H1 (cell line): ENCODE data around the gene PTPA. TPM values are rescaled to one million over a fixed set of nuclear protein-coding genes. Genes with fewer than 3 reads are reported as not detected.

Source experiments
- CTCF ChIA-PET: fragments of 300-600 bp; sonication (Branson Sonifier 250); formaldehyde crosslinking; loops from one replicate; lab custom pipeline; 2021; ENCODE audit not compliant: partially characterized antibody; lab: Charles Lee
- POLR2A ChIA-PET: fragments of 300-600 bp; sonication (Branson Sonifier 250); formaldehyde crosslinking; loops from one replicate; lab custom pipeline; 2021; ENCODE audit warnings: inconsistent platforms; ENCODE audit not compliant: partially characterized antibody; lab: Charles Lee
- DNase-seq, 2 experiments: peaks; one replicate each; pipeline versions ENCODE4 v3.0.0 to v3.0.0-alpha.2; 2010 to 2022; ENCODE audit warnings: low spot score in 2 of 2, low read depth in 1 of 2, mixed read lengths in 1 of 2
- FAIRE-seq: peaks from 2 replicates; lab custom pipeline; 2011; peaks lifted over from hg19 to GRCh38; lab: Jason Lieb, UNC
- H2AFZ ChIP-seq: 2 replicates; pipeline ENCODE4 v1.8.1; 2012; ENCODE audit warnings: low read length, inconsistent platforms
- H2AK5ac ChIP-seq: 2 replicates; pipeline ENCODE4 v1.6.1; 2013; ENCODE audit warnings: low read depth, low read length
- H2BK120ac ChIP-seq: replicated peaks from 2 replicates; pipeline ENCODE3; 2013; ENCODE audit warnings: low read depth, low read length, inconsistent platforms
- H2BK12ac ChIP-seq: 2 replicates; pipeline ENCODE4 v1.6.1; 2013; ENCODE audit warnings: low read depth, low read length
- H2BK15ac ChIP-seq: 2 replicates; pipeline ENCODE4 v1.6.1; 2013; ENCODE audit warnings: low read length
- H2BK20ac ChIP-seq: 2 replicates; pipeline ENCODE4 v1.6.1; 2013; ENCODE audit warnings: low read length
- H2BK5ac ChIP-seq: 2 replicates; pipeline ENCODE4 v1.6.1; 2013; ENCODE audit warnings: low read depth, low read length
- H3K14ac ChIP-seq: 2 replicates; pipeline ENCODE4 v1.6.1; 2013; ENCODE audit warnings: inconsistent platforms; ENCODE audit not compliant: insufficient read length
- H3K18ac ChIP-seq: 2 replicates; pipeline ENCODE4 v1.6.1; 2013; ENCODE audit warnings: low read length; ENCODE audit errors: extremely low read depth
- H3K23ac ChIP-seq: 2 replicates; pipeline ENCODE4 v1.6.1; 2013; ENCODE audit warnings: inconsistent platforms; ENCODE audit not compliant: insufficient read length
- H3K23me2 ChIP-seq: 2 replicates; pipeline ENCODE4 v1.6.1; 2013; ENCODE audit warnings: low read depth, low read length
- H3K27ac ChIP-seq: 2 replicates; pipeline ENCODE4 v1.6.1; 2011; ENCODE audit warnings: low read depth, low read length, inconsistent platforms
- H3K27me3 ChIP-seq, 4 experiments: replicated peaks in 1 of 4; 1 replicate in 1 of 4; 2 replicates in 3 of 4; pipeline versions ENCODE4 v1.6.1 to v1.8.1; 2011 to 2013; ENCODE audit warnings: low read length in 3 of 4, mild to moderate bottlenecking in 3 of 4, inconsistent platforms in 2 of 4, mixed read lengths in 2 of 4, moderate library complexity in 1 of 4; ENCODE audit not compliant: control insufficient read depth in 3 of 4, insufficient read depth in 3 of 4; ENCODE audit errors: extremely low read depth in 1 of 4
- H3K36me3 ChIP-seq, 4 experiments: 2 replicates each; pipeline versions ENCODE4 v1.6.1 to v1.8.1; 2011 to 2013; ENCODE audit warnings: mild to moderate bottlenecking in 4 of 4, low read length in 3 of 4, moderate library complexity in 2 of 4, control low read depth in 1 of 4, inconsistent platforms in 1 of 4; ENCODE audit not compliant: insufficient read depth in 4 of 4, control insufficient read depth in 2 of 4
- H3K4ac ChIP-seq: replicated peaks from 2 replicates; pipeline ENCODE3; 2013; ENCODE audit warnings: low read length, low read depth, mixed read lengths, inconsistent platforms; ENCODE audit not compliant: insufficient read length
- H3K4me1 ChIP-seq, 4 experiments: replicated peaks in 1 of 4; 1 replicate in 1 of 4; 2 replicates in 3 of 4; pipeline versions ENCODE4 v1.6.1 to v1.8.1; 2011 to 2013; ENCODE audit warnings: low read length in 3 of 4, inconsistent platforms in 2 of 4, mixed read lengths in 1 of 4; ENCODE audit not compliant: insufficient read depth in 4 of 4, control insufficient read depth in 3 of 4
- H3K4me2 ChIP-seq, 2 experiments: 2 replicates each; pipeline versions ENCODE4 v1.6.1 to v1.8.1; 2011 to 2013; ENCODE audit warnings: low read depth in 2 of 2, low read length in 2 of 2, control low read depth in 1 of 2, inconsistent platforms in 1 of 2, mild to moderate bottlenecking in 1 of 2; ENCODE audit not compliant: insufficient read depth in 1 of 2
- H3K4me3 ChIP-seq, 4 experiments: fragments of 200-600, 300-600 bp in 1 of 4; sonication (generic), shearing (Covaris generic), sonication (Bioruptor Twin) in 1 of 4; 2 replicates each; pipeline versions ENCODE4 v1.5.1 to v1.8.1; 2011 to 2016; ENCODE audit warnings: low read length in 4 of 4, low read depth in 3 of 4, control low read depth in 2 of 4, inconsistent platforms in 2 of 4, mild to moderate bottlenecking in 2 of 4, mixed read lengths in 1 of 4, moderate library complexity in 1 of 4; ENCODE audit not compliant: insufficient read depth in 2 of 4; ENCODE audit errors: extremely low read depth in 1 of 4
- H3K56ac ChIP-seq: replicated peaks from 2 replicates; pipeline ENCODE3; 2013; ENCODE audit warnings: low read depth, mild to moderate bottlenecking, mixed read lengths, low read length, inconsistent platforms; ENCODE audit not compliant: insufficient read length
- H3K79me1 ChIP-seq: 2 replicates; pipeline ENCODE4 v1.6.1; 2013; ENCODE audit warnings: low read depth, low read length, control low read depth
- H3K79me2 ChIP-seq, 2 experiments: 2 replicates each; pipeline versions ENCODE4 v1.6.1 to v1.8.1; 2012 to 2013; ENCODE audit warnings: low read length in 2 of 2, mild to moderate bottlenecking in 2 of 2, inconsistent platforms in 1 of 2; ENCODE audit not compliant: insufficient read depth in 2 of 2, control insufficient read depth in 1 of 2
- H3K9ac ChIP-seq, 4 experiments: replicated peaks in 1 of 4; 1 replicate in 1 of 4; 2 replicates in 3 of 4; pipeline versions ENCODE4 v1.6.1 to v1.8.1; 2011 to 2013; ENCODE audit warnings: low read depth in 3 of 4, low read length in 3 of 4, control low read depth in 2 of 4, mild to moderate bottlenecking in 2 of 4, moderate library complexity in 2 of 4, inconsistent platforms in 1 of 4; ENCODE audit errors: extremely low read depth in 1 of 4
- H3K9me3 ChIP-seq, 2 experiments: 2 replicates each; pipeline versions ENCODE4 v1.6.1 to v1.8.1; 2012 to 2013; ENCODE audit warnings: mild to moderate bottlenecking in 2 of 2, moderate library complexity in 2 of 2, control low read depth in 1 of 2, inconsistent platforms in 1 of 2, low read depth in 1 of 2, low read length in 1 of 2, mixed read lengths in 1 of 2; ENCODE audit not compliant: insufficient read depth in 2 of 2
- H4K20me1 ChIP-seq, 2 experiments: replicated peaks in 1 of 2; 2 replicates each; pipeline versions ENCODE3 to v1.8.1; 2011 to 2013; ENCODE audit warnings: inconsistent platforms in 2 of 2, low read length in 2 of 2, mild to moderate bottlenecking in 1 of 2; ENCODE audit not compliant: insufficient read depth in 2 of 2, control insufficient read depth in 1 of 2
- H4K5ac ChIP-seq: 2 replicates; pipeline ENCODE4 v1.6.1; 2013; ENCODE audit warnings: low read length, low read depth, mixed read lengths, inconsistent platforms; ENCODE audit not compliant: insufficient read length
- H4K8ac ChIP-seq: 2 replicates; pipeline ENCODE4 v1.8.0; 2013; ENCODE audit warnings: mild to moderate bottlenecking, moderate library complexity, low read length, inconsistent platforms; ENCODE audit not compliant: insufficient read depth; ENCODE audit errors: extremely low read depth
- H4K91ac ChIP-seq: replicated peaks from 2 replicates; pipeline ENCODE3; 2013; ENCODE audit warnings: low read length, mixed read lengths, inconsistent platforms; ENCODE audit not compliant: insufficient read length
- CEBPB ChIP-seq: IDR thresholded peaks from 2 replicates; pipeline ENCODE4 v1.6.1; 2012; ENCODE audit warnings: low read depth, low read length
- HDAC2 ChIP-seq, 2 experiments: fragments of 300-600 bp in 1 of 2; sonication (generic) in 1 of 2; IDR thresholded peaks; 2 replicates each; pipeline ENCODE4 v1.6.1; 2011 to 2012; ENCODE audit warnings: low read depth in 2 of 2, low read length in 2 of 2, mild to moderate bottlenecking in 2 of 2, moderate library complexity in 2 of 2, borderline replicate concordance in 1 of 2, inconsistent platforms in 1 of 2
- WGBS, 2 experiments: shearing (Covaris generic) in 1 of 2; methylation state at CpG; one replicate each; pipeline versions ENCODE4 v1.1.6 to v1.1.7; 2013 to 2015; ENCODE audit warnings: low lambda C conversion rate in 2 of 2, mixed read lengths in 2 of 2, inconsistent platforms in 1 of 2, low coverage in 1 of 2, missing lambda C conversion rate in 1 of 2; ENCODE audit not compliant: insufficient replicate concordance in 2 of 2, insufficient coverage in 1 of 2, insufficient read length in 1 of 2; ENCODE audit errors: extremely low coverage in 1 of 2, missing lambda C conversion rate in 1 of 2; 5-methylcytosine and 5-hydroxymethylcytosine counted together
- polyA plus RNA-seq, 7 experiments: library from polyadenylated mRNA; depleted of rRNA in 3 of 7; stranded (reverse) in 5 of 7; unstranded in 2 of 7; fragments of >200 nt in 5 of 7; fragments of 200-250 nt in 2 of 7; gene quantifications; 1 replicate in 5 of 7; 2 replicates in 1 of 7; 4 replicates in 1 of 7; pipeline versions ENCODE4 v1.2.1 to v1.2.3, GENCODE V29; 2011 to 2013; ENCODE audit warnings: missing spikeins in 2 of 7, mixed read lengths in 2 of 7
- total RNA-seq: library from RNA; stranded (reverse); fragmentation: NEBNext Ultra II Directional; extraction: Animal tissue kit (Norgen Biotek cat#: 25700); gene quantifications from 2 replicates; pipeline ENCODE4 v1.2.1, GENCODE V29; 2021
- TF ChIP-seq, protein P1 (sequence below), 3 experiments: IDR thresholded peaks; 1 replicate in 2 of 3; 2 replicates in 1 of 3; pipeline versions ENCODE4 v1.5.1 to v1.6.1; 2011; ENCODE audit warnings: low read length in 3 of 3, mild to moderate bottlenecking in 3 of 3, inconsistent platforms in 2 of 3, low read depth in 1 of 3, moderate library complexity in 1 of 3; ENCODE audit not compliant: insufficient read depth in 1 of 3; ENCODE audit errors: control extremely low read depth in 1 of 3

PTPA gene
- total and polyA plus RNA-seq, 2 of the 8 experiments (the other 6 are each of a cell fraction or from before 2014, with no cell fraction given): 114 to 145 TPM

DNA sequence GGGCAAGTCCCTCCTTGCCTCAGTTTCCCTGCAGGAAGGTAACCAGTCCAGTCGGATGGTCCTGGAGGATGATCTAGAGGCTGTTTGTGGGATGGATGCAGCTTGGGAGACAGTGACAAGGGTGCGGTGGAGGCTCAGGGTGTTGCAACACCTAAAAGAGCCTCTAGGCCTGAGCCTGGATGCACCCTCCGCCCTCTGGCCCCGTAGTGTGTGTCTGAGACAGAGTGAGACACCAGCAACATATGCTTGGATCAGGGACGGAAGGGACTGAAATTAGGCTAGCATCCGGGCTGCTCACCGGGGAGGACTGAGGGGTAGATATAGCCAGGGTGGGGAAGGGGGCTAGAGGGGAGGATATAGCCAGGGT, 1.7 kb upstream of the PTPA start:
- Histone ChIP-seq H3K4me2 (peak overlapping the region in 1 of 2 experiments; percentile 84; a peak in 1 of 4 replicates), H4K5ac (no peak overlapping the region), H2BK5ac (no peak overlapping the region), H3K4me3 (no peak overlapping the region; a peak in 1 of 8 replicates), H2BK120ac (no peak overlapping the region), H3K23ac (no peak overlapping the region), H3K18ac (no peak overlapping the region), H2BK15ac (no peak overlapping the region), H3K14ac (no peak overlapping the region), H3K56ac (no peak overlapping the region), H4K8ac (no peak overlapping the region), H4K91ac (no peak overlapping the region), H3K27me3 (peaks cover 0 to 15% (median 13%) of the 10 kb centered on the region in 4 experiments; a peak in 5 of 7 replicates), H3K79me2 (peaks cover 0 to 28% of the 10 kb centered on the region in 2 experiments; a peak in 3 of 4 replicates), H2BK20ac (no peak overlapping the region), H2AK5ac (no peak overlapping the region), H3K9me3 (no peaks in the 10 kb centered on the region), H3K36me3 (no peaks in the 10 kb centered on the region), H3K4me1 (peaks cover 0 to 5% (median 3%) of the 10 kb centered on the region in 4 experiments; a peak in 3 of 7 replicates), H2BK12ac (no peak overlapping the region), H3K4ac (no peak overlapping the region), H3K79me1 (peaks cover 4% of the 10 kb centered on the region), H2AFZ (no peak overlapping the region), H3K9ac (no peak overlapping the region), H4K20me1 (no peaks in the 10 kb centered on the region), H3K23me2 (peaks cover 10% of the 10 kb centered on the region), H3K27ac (no peak overlapping the region)
- FAIRE-seq (no peak), DNase-seq (no peak)
- POLR2A ChIA-PET: interaction anchor here (0.8 to 1.4 kb wide), 3 partner anchors 9 to 31 kb away, joined by 3 to 5 read pairs (median 4); partner anchors contain the start of gene DOLPP1
- TF ChIP-seq HDAC2 (IDR thresholded peaks at IDR 0.05; ENCODE audit: borderline replicate concordance in 1 of 2, low read depth in 2 of 2, low read length in 2 of 2) (no peak), CEBPB (peak; percentile 81)
- TF ChIP-seq, protein P1, sequence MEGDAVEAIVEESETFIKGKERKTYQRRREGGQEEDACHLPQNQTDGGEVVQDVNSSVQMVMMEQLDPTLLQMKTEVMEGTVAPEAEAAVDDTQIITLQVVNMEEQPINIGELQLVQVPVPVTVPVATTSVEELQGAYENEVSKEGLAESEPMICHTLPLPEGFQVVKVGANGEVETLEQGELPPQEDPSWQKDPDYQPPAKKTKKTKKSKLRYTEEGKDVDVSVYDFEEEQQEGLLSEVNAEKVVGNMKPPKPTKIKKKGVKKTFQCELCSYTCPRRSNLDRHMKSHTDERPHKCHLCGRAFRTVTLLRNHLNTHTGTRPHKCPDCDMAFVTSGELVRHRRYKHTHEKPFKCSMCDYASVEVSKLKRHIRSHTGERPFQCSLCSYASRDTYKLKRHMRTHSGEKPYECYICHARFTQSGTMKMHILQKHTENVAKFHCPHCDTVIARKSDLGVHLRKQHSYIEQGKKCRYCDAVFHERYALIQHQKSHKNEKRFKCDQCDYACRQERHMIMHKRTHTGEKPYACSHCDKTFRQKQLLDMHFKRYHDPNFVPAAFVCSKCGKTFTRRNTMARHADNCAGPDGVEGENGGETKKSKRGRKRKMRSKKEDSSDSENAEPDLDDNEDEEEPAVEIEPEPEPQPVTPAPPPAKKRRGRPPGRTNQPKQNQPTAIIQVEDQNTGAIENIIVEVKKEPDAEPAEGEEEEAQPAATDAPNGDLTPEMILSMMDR (IDR thresholded peaks at IDR 0.05; ENCODE audit: control extremely low read depth in 1 of 3, insufficient read depth in 1 of 3, low read depth in 1 of 3, low read length in 3 of 3): peak in 1 of 3 experiments; percentile 10; a peak in 1 of 4 replicates
- WGBS, 2 experiments: 82% methylated on average over 7 of the region's 7 CpGs; no CpG with 5 or more reads in 1 of the 2 experiments
- CTCF ChIA-PET: interaction anchor here (0.6 to 9.7 kb wide), 4 partner anchors 11 to 668 kb away, joined by 3 to 64 read pairs (median 4); no protein-coding TSS in a partner anchor
